ENCODE measurements around the gene NAALADL2.

DNA sequence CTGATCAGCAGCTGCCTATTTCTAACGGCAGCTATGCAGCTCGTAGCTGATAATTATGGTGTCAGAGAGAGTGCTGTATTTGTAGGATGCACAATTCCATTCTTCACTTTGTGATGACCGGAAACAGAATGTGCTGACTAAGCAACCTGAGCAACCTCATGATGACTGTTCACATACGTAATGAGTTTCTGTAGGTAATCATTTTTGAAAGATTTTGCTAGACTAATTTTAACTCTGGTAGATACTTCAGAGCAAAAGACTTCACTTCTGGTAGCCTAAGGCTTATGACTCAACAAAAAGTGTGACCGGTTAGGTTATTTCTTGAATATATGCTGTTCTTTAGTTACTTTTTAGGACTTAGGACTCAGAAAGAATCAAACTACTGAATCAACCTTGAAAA lies 567.7 kb downstream of the NAALADL2 start:
- TF ChIP-seq, protein P1, sequence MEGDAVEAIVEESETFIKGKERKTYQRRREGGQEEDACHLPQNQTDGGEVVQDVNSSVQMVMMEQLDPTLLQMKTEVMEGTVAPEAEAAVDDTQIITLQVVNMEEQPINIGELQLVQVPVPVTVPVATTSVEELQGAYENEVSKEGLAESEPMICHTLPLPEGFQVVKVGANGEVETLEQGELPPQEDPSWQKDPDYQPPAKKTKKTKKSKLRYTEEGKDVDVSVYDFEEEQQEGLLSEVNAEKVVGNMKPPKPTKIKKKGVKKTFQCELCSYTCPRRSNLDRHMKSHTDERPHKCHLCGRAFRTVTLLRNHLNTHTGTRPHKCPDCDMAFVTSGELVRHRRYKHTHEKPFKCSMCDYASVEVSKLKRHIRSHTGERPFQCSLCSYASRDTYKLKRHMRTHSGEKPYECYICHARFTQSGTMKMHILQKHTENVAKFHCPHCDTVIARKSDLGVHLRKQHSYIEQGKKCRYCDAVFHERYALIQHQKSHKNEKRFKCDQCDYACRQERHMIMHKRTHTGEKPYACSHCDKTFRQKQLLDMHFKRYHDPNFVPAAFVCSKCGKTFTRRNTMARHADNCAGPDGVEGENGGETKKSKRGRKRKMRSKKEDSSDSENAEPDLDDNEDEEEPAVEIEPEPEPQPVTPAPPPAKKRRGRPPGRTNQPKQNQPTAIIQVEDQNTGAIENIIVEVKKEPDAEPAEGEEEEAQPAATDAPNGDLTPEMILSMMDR (IDR thresholded peaks at IDR 0.05): no peak
- no peak for TF ChIP-seq POLR2A (IDR thresholded peaks at IDR 0.05)
